Loucy (cell line): ENCODE results near the gene SPATA3.

ENCODE experiments used
- H2AFZ ChIP-seq: fragments of 200-600 bp; sonication (generic); 2 replicates; pipeline ENCODE4 v1.6.0; 2016; ENCODE audit warnings: antibody characterized with exemption, mild to moderate bottlenecking, low read length, moderate library complexity
- H3F3A ChIP-seq: fragments of 200-600 bp; 2 replicates; pipeline ENCODE4 v1.6.0; 2016; ENCODE audit warnings: antibody characterized with exemption, low read depth, mild to moderate bottlenecking
- H3K27me3 ChIP-seq: fragments of 200-600 bp; sonication (generic); 2 replicates; pipeline ENCODE4 v1.6.1; 2014; ENCODE audit warnings: low read length, mild to moderate bottlenecking; ENCODE audit not compliant: insufficient read depth, poor library complexity, severe bottlenecking
- H3K36me3 ChIP-seq: fragments of 200-600 bp; sonication (generic); 2 replicates; pipeline ENCODE4 v1.6.1; 2016; ENCODE audit warnings: low read length; ENCODE audit not compliant: insufficient read depth
- H3K4me1 ChIP-seq: fragments of 200-600 bp; sonication (generic); 2 replicates; pipeline ENCODE4 v1.5.1; 2014; ENCODE audit warnings: low read length, mild to moderate bottlenecking; ENCODE audit not compliant: insufficient read depth, poor library complexity, severe bottlenecking
- H3K4me2 ChIP-seq: fragments of 200-600 bp; sonication (generic); 2 replicates; pipeline ENCODE4 v1.6.0; 2014; ENCODE audit warnings: antibody characterized with exemption, low read length, low read depth, mild to moderate bottlenecking; ENCODE audit not compliant: poor library complexity, severe bottlenecking
- H3K4me3 ChIP-seq: fragments of 200-600 bp; sonication (generic); 2 replicates; pipeline ENCODE4 v1.5.1; 2014; ENCODE audit warnings: low read length, mild to moderate bottlenecking, mixed read lengths; ENCODE audit not compliant: poor library complexity, severe bottlenecking
- H3K79me2 ChIP-seq: fragments of 200-600 bp; sonication (generic); 2 replicates; pipeline ENCODE4 v1.6.1; 2014; ENCODE audit warnings: low read length; ENCODE audit not compliant: insufficient read depth
- H3K9ac ChIP-seq: fragments of 200-600 bp; sonication (generic); 2 replicates; pipeline ENCODE4 v1.6.0; 2014; ENCODE audit warnings: mild to moderate bottlenecking, low read depth, low read length, moderate library complexity; ENCODE audit not compliant: poor library complexity, severe bottlenecking
- H3K9me2 ChIP-seq: fragments of 200-600 bp; sonication (generic); replicated peaks from 2 replicates; pipeline ENCODE4 v1.6.1; 2016; ENCODE audit warnings: low read depth, low read length, mixed read lengths
- H3K9me3 ChIP-seq: fragments of 200-600 bp; sonication (generic); 2 replicates; pipeline ENCODE4 v1.6.1; 2014; ENCODE audit warnings: mild to moderate bottlenecking, antibody characterized with exemption, low read length, low read depth; ENCODE audit not compliant: insufficient read depth
- H4K20me1 ChIP-seq: fragments of 200-600 bp; sonication (generic); 2 replicates; pipeline ENCODE4 v1.6.0; 2014; ENCODE audit warnings: antibody characterized with exemption, low read length, mild to moderate bottlenecking; ENCODE audit not compliant: insufficient read depth, poor library complexity, severe bottlenecking
- EZH2phosphoT487 ChIP-seq: fragments of 200-600 bp; IDR thresholded peaks from 2 replicates; pipeline ENCODE4 v1.6.1; 2018; ENCODE audit warnings: antibody characterized with exemption, mild to moderate bottlenecking, moderate library complexity, borderline replicate concordance
- TF ChIP-seq, protein P1 (sequence below): fragments of 200-600 bp; sonication (generic); conservative IDR thresholded peaks from 2 replicates; pipeline ENCODE4 v1.5.1; 2014; ENCODE audit warnings: mild to moderate bottlenecking, antibody characterized with exemption, low read length

The SPATA3 gene

DNA sequence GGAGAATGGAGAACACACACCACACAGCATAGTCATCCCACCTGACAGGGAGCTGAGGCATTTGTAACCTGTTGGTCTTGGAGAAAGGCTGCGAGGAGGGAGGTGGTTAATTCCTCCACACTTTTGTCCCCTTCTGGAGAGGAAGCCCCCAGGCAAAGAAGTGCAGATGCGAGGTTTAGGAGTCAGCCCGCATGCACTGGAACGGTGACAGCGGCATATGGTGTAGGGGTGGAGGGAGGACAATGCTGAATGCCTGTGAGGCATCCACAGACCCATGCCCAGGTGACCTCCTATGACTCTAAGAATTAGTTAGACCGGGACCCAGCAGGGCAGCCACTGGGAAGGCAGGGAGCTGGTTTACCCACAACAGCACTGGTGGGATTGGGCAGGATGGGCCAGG, 12.2 kb downstream of the SPATA3 start:
- Histone ChIP-seq H3K79me2 (no peaks in the 10 kb centered on the region), H3K36me3 (no peaks in the 10 kb centered on the region), H3K4me2 (no peak overlapping the region), H3K9ac (no peak overlapping the region), H2AFZ (no peak overlapping the region), H3K9me2 (no peaks in the 10 kb centered on the region), H3K27me3 (peaks cover 3% of the 10 kb centered on the region), H3K9me3 (no peaks in the 10 kb centered on the region), H3K4me3 (no peak overlapping the region), H4K20me1 (no peaks in the 10 kb centered on the region), H3F3A (no peaks in the 10 kb centered on the region), H3K4me1 (no peaks in the 10 kb centered on the region)
- TF ChIP-seq, protein P1, sequence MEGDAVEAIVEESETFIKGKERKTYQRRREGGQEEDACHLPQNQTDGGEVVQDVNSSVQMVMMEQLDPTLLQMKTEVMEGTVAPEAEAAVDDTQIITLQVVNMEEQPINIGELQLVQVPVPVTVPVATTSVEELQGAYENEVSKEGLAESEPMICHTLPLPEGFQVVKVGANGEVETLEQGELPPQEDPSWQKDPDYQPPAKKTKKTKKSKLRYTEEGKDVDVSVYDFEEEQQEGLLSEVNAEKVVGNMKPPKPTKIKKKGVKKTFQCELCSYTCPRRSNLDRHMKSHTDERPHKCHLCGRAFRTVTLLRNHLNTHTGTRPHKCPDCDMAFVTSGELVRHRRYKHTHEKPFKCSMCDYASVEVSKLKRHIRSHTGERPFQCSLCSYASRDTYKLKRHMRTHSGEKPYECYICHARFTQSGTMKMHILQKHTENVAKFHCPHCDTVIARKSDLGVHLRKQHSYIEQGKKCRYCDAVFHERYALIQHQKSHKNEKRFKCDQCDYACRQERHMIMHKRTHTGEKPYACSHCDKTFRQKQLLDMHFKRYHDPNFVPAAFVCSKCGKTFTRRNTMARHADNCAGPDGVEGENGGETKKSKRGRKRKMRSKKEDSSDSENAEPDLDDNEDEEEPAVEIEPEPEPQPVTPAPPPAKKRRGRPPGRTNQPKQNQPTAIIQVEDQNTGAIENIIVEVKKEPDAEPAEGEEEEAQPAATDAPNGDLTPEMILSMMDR, result no peak
- TF ChIP-seq EZH2phosphoT487, result no peak

DNA sequence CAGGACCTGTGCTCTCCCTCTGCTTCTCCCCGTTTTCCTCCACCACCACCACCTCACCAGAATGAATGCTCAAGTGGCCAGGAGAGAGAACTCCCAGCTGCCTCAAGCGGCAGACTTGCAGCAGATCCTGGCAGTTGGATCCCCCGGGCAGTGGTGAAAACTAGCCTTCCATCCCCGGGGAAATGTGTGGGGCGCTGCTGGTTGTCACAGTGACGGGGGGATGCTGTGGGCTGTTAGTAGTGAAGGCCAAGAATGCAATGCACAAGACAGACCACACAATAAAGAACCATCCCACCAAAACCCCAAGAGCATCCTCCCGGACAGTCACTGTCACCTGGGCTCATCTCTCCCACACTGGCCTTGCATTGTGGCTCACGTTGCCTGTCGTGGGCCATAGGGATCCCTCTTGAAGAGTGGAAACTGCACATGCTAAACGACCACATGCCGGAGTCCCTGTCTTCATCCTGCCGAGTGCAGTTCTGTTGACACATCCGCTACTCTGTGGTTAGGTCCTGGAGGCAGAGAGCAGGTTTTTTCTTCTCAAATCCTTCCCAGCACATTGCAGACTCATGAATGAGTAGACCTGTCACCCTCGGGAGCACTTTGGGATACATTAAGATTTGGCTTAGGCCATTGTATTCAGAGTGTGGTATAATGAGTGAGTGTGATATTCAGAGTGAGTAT, 13.5 kb downstream of the SPATA3 start:
- Histone ChIP-seq H3K36me3 (no peaks in the 10 kb centered on the region), H3F3A (no peaks in the 10 kb centered on the region), H3K27me3 (no peaks in the 10 kb centered on the region), H3K9me2 (no peaks in the 10 kb centered on the region), H2AFZ (no peak overlapping the region), H3K9ac (no peak overlapping the region), H3K4me1 (no peaks in the 10 kb centered on the region), H3K4me3 (no peak overlapping the region), H3K9me3 (no peaks in the 10 kb centered on the region), H4K20me1 (no peaks in the 10 kb centered on the region), H3K4me2 (no peak overlapping the region), H3K79me2 (no peaks in the 10 kb centered on the region)
- no peak for TF ChIP-seq EZH2phosphoT487
- TF ChIP-seq, protein P1, result no peak

DNA sequence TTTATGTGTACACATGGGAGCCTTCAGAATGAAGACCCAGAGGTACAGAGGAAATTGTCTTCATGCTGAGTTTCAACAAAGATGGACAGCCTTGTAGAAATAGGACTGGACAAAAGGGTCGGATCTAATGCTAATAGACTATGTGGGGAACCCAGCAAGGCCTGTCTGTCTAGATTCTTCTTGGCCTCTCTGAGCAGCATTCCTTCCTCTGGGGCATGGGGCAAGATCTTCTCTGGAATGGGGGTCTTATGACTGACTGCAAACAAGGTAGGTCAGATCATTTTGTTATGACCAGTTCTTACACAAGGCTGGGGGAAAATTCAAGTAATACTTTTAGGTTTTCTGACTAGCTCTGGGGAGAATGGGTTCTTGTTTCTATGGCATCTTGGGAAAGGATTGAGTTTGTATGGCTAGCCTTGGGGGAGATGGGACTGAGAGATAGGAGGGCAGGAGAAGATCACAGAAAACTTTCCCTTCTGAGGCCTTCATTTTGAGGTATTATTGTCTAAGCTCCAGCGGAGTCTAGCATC, 14.3 kb downstream of the SPATA3 start:
- no peaks in the 10 kb centered on the region for H3K36me3 ChIP-seq
- no peak overlapping the region for H3K4me3 ChIP-seq
- no peaks in the 10 kb centered on the region for H3K4me1 ChIP-seq
- TF ChIP-seq, protein P1, result no peak
- TF ChIP-seq EZH2phosphoT487, result no peak
- H4K20me1 ChIP-seq, result no peaks in the 10 kb centered on the region
- no peak overlapping the region for H3K9ac ChIP-seq
- H2AFZ ChIP-seq, result no peak overlapping the region
- H3K79me2 ChIP-seq, result no peaks in the 10 kb centered on the region
- H3K9me3 ChIP-seq, result no peaks in the 10 kb centered on the region
- H3K4me2 ChIP-seq, result no peak overlapping the region
- no peaks in the 10 kb centered on the region for H3F3A ChIP-seq
- H3K27me3 ChIP-seq, result no peaks in the 10 kb centered on the region
- H3K9me2 ChIP-seq, result no peaks in the 10 kb centered on the region
